Astrocyte (in vitro differentiated cells and primary cell): ENCODE results near the gene CMTM7. TPM values are rescaled to one million over a fixed set of nuclear protein-coding genes. Genes with fewer than 3 reads are reported as not detected.
A peak's percentile ranks its signal among the peaks of the same experiment; 100 is the strongest.

Experiments
- DNase-seq: peaks from one replicate; pipeline ENCODE4 v3.0.0-alpha.2; 2010; ENCODE audit warnings: low read depth
- FAIRE-seq: peaks from 2 replicates; lab custom pipeline; 2011; peaks lifted over from hg19 to GRCh38; lab: Jason Lieb, UNC
- H2AFZ ChIP-seq: 2 replicates; pipeline ENCODE4 v1.6.0; 2012; ENCODE audit warnings: low read depth, low read length, inconsistent platforms
- H3K27ac ChIP-seq: 2 replicates; pipeline ENCODE4 v1.5.1; 2011; ENCODE audit warnings: low read depth, low read length, inconsistent platforms
- H3K27me3 ChIP-seq: 2 replicates; pipeline ENCODE4 v1.6.0; 2011; ENCODE audit warnings: low read length, inconsistent platforms; ENCODE audit not compliant: insufficient read depth
- H3K36me3 ChIP-seq: 2 replicates; pipeline ENCODE4 v1.5.1; 2011; ENCODE audit warnings: low read length, inconsistent platforms; ENCODE audit not compliant: insufficient read depth
- H3K4me1 ChIP-seq: 2 replicates; pipeline ENCODE4 v1.5.1; 2011; ENCODE audit warnings: low read length, inconsistent platforms; ENCODE audit not compliant: insufficient read depth
- H3K4me2 ChIP-seq: 2 replicates; pipeline ENCODE4 v1.6.0; 2012; ENCODE audit warnings: low read length, inconsistent platforms
- H3K4me3 ChIP-seq: 2 replicates; pipeline ENCODE4 v1.5.1; 2011; ENCODE audit warnings: low read depth, mild to moderate bottlenecking, low read length, inconsistent platforms; ENCODE audit not compliant: insufficient read depth
- H3K79me2 ChIP-seq: 2 replicates; pipeline ENCODE4 v1.6.0; 2012; ENCODE audit warnings: mild to moderate bottlenecking, low read length, inconsistent platforms; ENCODE audit not compliant: insufficient read depth
- H3K9ac ChIP-seq: 2 replicates; pipeline ENCODE4 v1.6.0; 2012; ENCODE audit warnings: mild to moderate bottlenecking, low read length, inconsistent platforms
- H3K9me3 ChIP-seq: 2 replicates; pipeline ENCODE4 v1.5.1; 2012; ENCODE audit warnings: low read depth, mild to moderate bottlenecking, low read length, inconsistent platforms; ENCODE audit not compliant: insufficient read depth
- H4K20me1 ChIP-seq: 2 replicates; pipeline ENCODE4 v1.6.0; 2012; ENCODE audit warnings: low read length, inconsistent platforms; ENCODE audit not compliant: insufficient read depth
- H3K27ac Mint-ChIP-seq: one replicate; pipeline ENCODE4 v1.8.0; 2021; ENCODE audit warnings: mild to moderate bottlenecking, mixed read lengths; ENCODE audit not compliant: unreplicated experiment
- H3K27me3 Mint-ChIP-seq: one replicate; pipeline ENCODE4 v1.8.0; 2021; ENCODE audit warnings: low read depth, mixed read lengths; ENCODE audit not compliant: unreplicated experiment
- H3K36me3 Mint-ChIP-seq: one replicate; pipeline ENCODE4 v1.8.0; 2021; ENCODE audit warnings: low read depth, mixed read lengths; ENCODE audit not compliant: unreplicated experiment
- H3K4me1 Mint-ChIP-seq: one replicate; pipeline ENCODE4 v1.8.0; 2021; ENCODE audit warnings: low read depth, mixed read lengths; ENCODE audit not compliant: unreplicated experiment
- H3K4me3 Mint-ChIP-seq: one replicate; pipeline ENCODE4 v1.8.0; 2021; ENCODE audit warnings: mild to moderate bottlenecking, moderate library complexity, mixed read lengths; ENCODE audit not compliant: unreplicated experiment
- H3K9me3 Mint-ChIP-seq: one replicate; pipeline ENCODE4 v1.8.0; 2021; ENCODE audit warnings: mild to moderate bottlenecking, mixed read lengths; ENCODE audit not compliant: unreplicated experiment
- EZH2 ChIP-seq: IDR thresholded peaks from 2 replicates; pipeline ENCODE4 v1.6.1; 2012; ENCODE audit warnings: mild to moderate bottlenecking, low read length, inconsistent platforms; ENCODE audit not compliant: insufficient read depth
- total RNA-seq: library from RNA; stranded (reverse); gene quantifications from 2 replicates; pipeline ENCODE4 v1.2.1, GENCODE V29; 2021
- TF ChIP-seq, protein P1 (sequence below): IDR thresholded peaks from 2 replicates; pipeline ENCODE4 v1.5.1; 2011; ENCODE audit warnings: low read depth, mild to moderate bottlenecking, inconsistent platforms, low read length, moderate library complexity; ENCODE audit not compliant: insufficient read depth

Gene CMTM7
- total RNA-seq, 1 donor from 2014 or later: 23.9 TPM

GRCh38 chr3:32453346-32453745 is 61.7 kb downstream of the CMTM7 start:
- Histone ChIP-seq H3K79me2 (no peaks in the 10 kb centered on the region), H3K4me2 (no peak overlapping the region), H3K4me3 (no peak overlapping the region), H3K9me3 (no peaks in the 10 kb centered on the region), H3K27ac (peak overlapping the region; percentile 14), H3K9ac (no peak overlapping the region), H3K36me3 (peaks cover 4% of the 10 kb centered on the region), H4K20me1 (peaks cover 2% of the 10 kb centered on the region), H3K27me3 (no peaks in the 10 kb centered on the region), H3K4me1 (peaks cover 3% of the 10 kb centered on the region), H2AFZ (no peak overlapping the region)
- Mint-ChIP-seq H3K9me3 (peaks cover 2% of the 10 kb centered on the region), H3K4me1 (peaks cover 6% of the 10 kb centered on the region), H3K27me3 (no peaks in the 10 kb centered on the region), H3K36me3 (peaks cover 20% of the 10 kb centered on the region), H3K4me3 (no peak overlapping the region), H3K27ac (no peak overlapping the region)
- peak; percentile 81 for DNase-seq
- FAIRE-seq: no peak
- TF ChIP-seq, protein P1, sequence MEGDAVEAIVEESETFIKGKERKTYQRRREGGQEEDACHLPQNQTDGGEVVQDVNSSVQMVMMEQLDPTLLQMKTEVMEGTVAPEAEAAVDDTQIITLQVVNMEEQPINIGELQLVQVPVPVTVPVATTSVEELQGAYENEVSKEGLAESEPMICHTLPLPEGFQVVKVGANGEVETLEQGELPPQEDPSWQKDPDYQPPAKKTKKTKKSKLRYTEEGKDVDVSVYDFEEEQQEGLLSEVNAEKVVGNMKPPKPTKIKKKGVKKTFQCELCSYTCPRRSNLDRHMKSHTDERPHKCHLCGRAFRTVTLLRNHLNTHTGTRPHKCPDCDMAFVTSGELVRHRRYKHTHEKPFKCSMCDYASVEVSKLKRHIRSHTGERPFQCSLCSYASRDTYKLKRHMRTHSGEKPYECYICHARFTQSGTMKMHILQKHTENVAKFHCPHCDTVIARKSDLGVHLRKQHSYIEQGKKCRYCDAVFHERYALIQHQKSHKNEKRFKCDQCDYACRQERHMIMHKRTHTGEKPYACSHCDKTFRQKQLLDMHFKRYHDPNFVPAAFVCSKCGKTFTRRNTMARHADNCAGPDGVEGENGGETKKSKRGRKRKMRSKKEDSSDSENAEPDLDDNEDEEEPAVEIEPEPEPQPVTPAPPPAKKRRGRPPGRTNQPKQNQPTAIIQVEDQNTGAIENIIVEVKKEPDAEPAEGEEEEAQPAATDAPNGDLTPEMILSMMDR: no peak
- no peak for TF ChIP-seq EZH2

DNA sequence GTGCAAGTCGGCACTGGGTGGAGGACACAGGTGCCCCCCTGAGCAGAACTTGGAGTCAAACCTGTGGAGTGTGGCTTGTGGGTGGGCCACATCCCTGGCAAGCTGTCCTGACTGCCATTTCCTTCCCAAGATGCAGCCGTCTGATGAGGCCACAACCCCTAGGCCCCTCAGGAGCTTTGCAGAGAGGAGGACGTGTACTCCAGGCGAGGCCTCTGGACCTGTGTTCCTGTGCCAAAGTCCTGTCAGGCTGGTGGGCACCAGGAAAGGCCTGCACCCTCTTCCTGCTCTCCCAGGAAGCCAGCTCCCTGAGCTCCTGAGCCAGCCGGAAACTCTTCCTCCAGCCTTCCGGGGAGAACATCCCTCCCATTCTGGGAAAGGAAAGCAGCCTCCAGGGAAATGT is 62.5 kb downstream of the CMTM7 start:
- H3K4me1 Mint-ChIP-seq: peaks cover 6% of the 10 kb centered on the region
- no peaks in the 10 kb centered on the region for H4K20me1 ChIP-seq
- no peaks in the 10 kb centered on the region for H3K27me3 Mint-ChIP-seq
- no peak overlapping the region for H3K9ac ChIP-seq
- H3K27ac ChIP-seq: no peak overlapping the region
- FAIRE-seq: no peak
- no peaks in the 10 kb centered on the region for H3K9me3 ChIP-seq
- H3K4me3 ChIP-seq: no peak overlapping the region
- H3K4me3 Mint-ChIP-seq: no peak overlapping the region
- peaks cover 18% of the 10 kb centered on the region for H3K36me3 Mint-ChIP-seq
- H3K4me2 ChIP-seq: no peak overlapping the region
- TF ChIP-seq, protein P1: no peak
- no peak for TF ChIP-seq EZH2
- peak overlapping the region; percentile 23 for H3K27ac Mint-ChIP-seq
- peaks cover 3% of the 10 kb centered on the region for H3K4me1 ChIP-seq
- DNase-seq: no peak
- no peaks in the 10 kb centered on the region for H3K27me3 ChIP-seq
- H3K79me2 ChIP-seq: no peaks in the 10 kb centered on the region
- peaks cover 2% of the 10 kb centered on the region for H3K9me3 Mint-ChIP-seq
- no peak overlapping the region for H2AFZ ChIP-seq
- H3K36me3 ChIP-seq: peaks cover 4% of the 10 kb centered on the region

DNA sequence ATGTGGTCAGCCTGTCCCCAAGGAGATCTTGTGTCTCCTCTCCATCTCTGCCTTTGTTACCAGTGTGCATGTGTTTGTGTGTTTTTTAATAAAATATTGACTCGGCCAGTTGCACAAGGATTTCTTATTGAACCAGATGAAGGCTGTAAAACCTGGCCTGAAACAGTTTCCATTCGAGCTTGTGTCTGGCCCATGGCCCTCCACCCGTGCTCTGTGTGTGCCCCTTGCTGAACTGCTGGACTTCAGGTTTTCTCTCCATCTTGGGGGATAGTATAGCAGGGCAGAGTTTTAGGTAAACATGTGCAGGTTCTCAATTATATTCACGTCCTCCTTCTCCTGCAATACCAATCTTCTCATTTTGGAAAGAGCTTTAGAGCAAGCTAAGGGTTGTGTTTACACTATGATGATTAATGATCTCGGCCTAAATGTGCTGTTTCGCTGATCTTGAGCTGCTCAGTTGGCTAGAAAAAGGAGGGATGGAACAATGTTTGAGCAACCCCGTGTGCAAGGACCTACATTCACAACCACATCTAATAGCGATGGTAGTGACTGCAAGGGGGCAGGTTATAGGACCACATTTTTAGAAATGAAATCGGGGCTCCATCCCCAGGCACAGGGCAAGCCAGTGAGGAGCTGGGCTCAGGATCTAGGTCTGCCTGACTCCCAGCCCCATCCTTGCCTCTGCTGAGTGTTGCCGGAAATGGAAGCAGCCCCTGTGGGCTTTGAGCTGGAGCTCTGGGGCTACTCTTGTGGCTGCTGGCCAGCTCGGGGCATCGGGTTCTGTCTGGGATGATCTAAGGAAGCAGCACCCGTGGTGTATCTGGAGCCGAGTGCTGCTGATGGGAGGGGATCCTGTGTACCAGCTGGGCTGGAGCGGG is 63.3 kb downstream of the CMTM7 start:
- Mint-ChIP-seq H3K36me3 (peaks cover 16% of the 10 kb centered on the region), H3K4me1 (peaks cover 6% of the 10 kb centered on the region), H3K27me3 (no peaks in the 10 kb centered on the region), H3K9me3 (peaks cover 2% of the 10 kb centered on the region), H3K4me3 (no peak overlapping the region), H3K27ac (peak overlapping the region; percentile 23)
- Histone ChIP-seq H4K20me1 (no peaks in the 10 kb centered on the region), H2AFZ (no peak overlapping the region), H3K4me3 (no peak overlapping the region), H3K27ac (no peak overlapping the region), H3K79me2 (no peaks in the 10 kb centered on the region), H3K36me3 (peaks cover 4% of the 10 kb centered on the region), H3K9me3 (no peaks in the 10 kb centered on the region), H3K27me3 (no peaks in the 10 kb centered on the region), H3K4me2 (no peak overlapping the region), H3K9ac (no peak overlapping the region), H3K4me1 (peaks cover 3% of the 10 kb centered on the region)
- DNase-seq (no peak), FAIRE-seq (no peak)
- no peak for TF ChIP-seq EZH2
- TF ChIP-seq, protein P1: no peak
